ENCODE data around the gene SULT1A3. TPM values are rescaled to one million over a fixed set of nuclear protein-coding genes. Genes with fewer than 3 reads are reported as not detected.
"Not testable (repeated sequence)": the region's sequence is repeated elsewhere in the genome, so short reads cannot be mapped to it uniquely, and the experiment has no call there.

Gene SULT1A3
- total RNA-seq, 1 donor from 2014 or later, result 31.2 TPM

- no peak overlapping the region for H3K4me3 Mint-ChIP-seq
- no peaks in the 10 kb centered on the region for H3K36me3 Mint-ChIP-seq
- no peak overlapping the region for H3K27ac Mint-ChIP-seq
- no peaks in the 10 kb centered on the region for H3K9me3 Mint-ChIP-seq
- peaks cover 4% of the 10 kb centered on the region for H3K27me3 Mint-ChIP-seq (ENCODE audit: low read depth)
- peaks cover 14% of the 10 kb centered on the region for H3K4me1 Mint-ChIP-seq
- TF ChIP-seq CTCF (IDR thresholded peaks at IDR 0.05; ENCODE audit: unreplicated experiment), result no peak
- no peak for DNase-seq (ENCODE audit: low spot score in 2 of 2, unreplicated experiment in 2 of 2)
Measured at GRCh38 chr16:30186444-30186781, 12.6 kb upstream of the SULT1A3 start.

- TF ChIP-seq CTCF (IDR thresholded peaks at IDR 0.05; ENCODE audit: unreplicated experiment), result peak; percentile 52
- Mint-ChIP-seq H3K9me3 (no peaks in the 10 kb centered on the region), H3K27ac (no peak overlapping the region), H3K4me3 (no peak overlapping the region), H3K4me1 (peaks cover 14% of the 10 kb centered on the region), H3K27me3 (ENCODE audit: low read depth) (peaks cover 4% of the 10 kb centered on the region), H3K36me3 (no peaks in the 10 kb centered on the region)
- peak; percentile 42 to 71 for DNase-seq (ENCODE audit: low spot score in 2 of 2, unreplicated experiment in 2 of 2)
Measured at GRCh38 chr16:30186782-30187555, 12.1 kb upstream of the SULT1A3 start.

- Mint-ChIP-seq H3K4me1 (peaks cover 14% of the 10 kb centered on the region), H3K36me3 (no peaks in the 10 kb centered on the region), H3K9me3 (no peaks in the 10 kb centered on the region), H3K4me3 (no peak overlapping the region), H3K27me3 (ENCODE audit: low read depth) (peaks cover 3% of the 10 kb centered on the region), H3K27ac (no peak overlapping the region)
- peak; percentile 1 for TF ChIP-seq CTCF (IDR thresholded peaks at IDR 0.05; ENCODE audit: unreplicated experiment)
- no peak for DNase-seq (ENCODE audit: low spot score in 2 of 2, unreplicated experiment in 2 of 2)
Measured at GRCh38 chr16:30187556-30187865, 11.5 kb upstream of the SULT1A3 start.

- no peaks in the 10 kb centered on the region for H3K9me3 Mint-ChIP-seq
- no peak for DNase-seq (ENCODE audit: low spot score in 2 of 2, unreplicated experiment in 2 of 2)
- peaks cover 14% of the 10 kb centered on the region for H3K4me1 Mint-ChIP-seq
- H3K36me3 Mint-ChIP-seq, result no peaks in the 10 kb centered on the region
- no peak overlapping the region for H3K27ac Mint-ChIP-seq
- TF ChIP-seq CTCF (IDR thresholded peaks at IDR 0.05; ENCODE audit: unreplicated experiment), result no peak
- H3K27me3 Mint-ChIP-seq (ENCODE audit: low read depth), result peaks cover 3% of the 10 kb centered on the region
- no peak overlapping the region for H3K4me3 Mint-ChIP-seq
Measured at GRCh38 chr16:30187971-30188561, 11.0 kb upstream of the SULT1A3 start.

GRCh38 chr16:30191158-30191557, 7.9 kb upstream of the SULT1A3 start:
- not testable (repeated sequence) for H3K9me3 Mint-ChIP-seq; H3K27ac Mint-ChIP-seq; H3K4me3 Mint-ChIP-seq; DNase-seq (ENCODE audit: low spot score in 2 of 2, unreplicated experiment in 2 of 2); H3K27me3 Mint-ChIP-seq (ENCODE audit: low read depth); H3K4me1 Mint-ChIP-seq; H3K36me3 Mint-ChIP-seq

GRCh38 chr16:30193098-30193497, 6.0 kb upstream of the SULT1A3 start:
- not testable (repeated sequence) for H3K27me3 Mint-ChIP-seq (ENCODE audit: low read depth); H3K4me1 Mint-ChIP-seq; DNase-seq (ENCODE audit: low spot score in 2 of 2, unreplicated experiment in 2 of 2); H3K27ac Mint-ChIP-seq; H3K36me3 Mint-ChIP-seq; H3K9me3 Mint-ChIP-seq; H3K4me3 Mint-ChIP-seq

- H3K36me3 Mint-ChIP-seq, result not testable (repeated sequence)
Measured at GRCh38 chr16:30193615-30194014, 5.4 kb upstream of the SULT1A3 start, which contains the start of the genes BOLA2B and SLX1A. Gene BOLA2B, minus strand, starts transcription at chr16:30193666. Its CDS starts 71 bp downstream, at chr16:30193595. Gene SLX1A, plus strand, starts transcription at chr16:30193875. Its CDS starts 210 bp downstream, at chr16:30194085.

GRCh38 chr16:30194172-30194925, 4.7 kb upstream of the SULT1A3 start:
- H3K36me3 Mint-ChIP-seq; H3K4me1 Mint-ChIP-seq; H3K4me3 Mint-ChIP-seq; H3K27ac Mint-ChIP-seq; H3K9me3 Mint-ChIP-seq; H3K27me3 Mint-ChIP-seq (ENCODE audit: low read depth): not testable (repeated sequence)
- DNase-seq (ENCODE audit: low spot score in 2 of 2, unreplicated experiment in 2 of 2), result peak in 1 of 2 experiments; percentile 43

More at GRCh38 chr16:30193615-30194014, 5.4 kb upstream of the SULT1A3 start, which contains the start of the genes BOLA2B and SLX1A:
- H3K4me3 Mint-ChIP-seq; DNase-seq (ENCODE audit: low spot score in 2 of 2, unreplicated experiment in 2 of 2); H3K27me3 Mint-ChIP-seq (ENCODE audit: low read depth); H3K9me3 Mint-ChIP-seq; H3K4me1 Mint-ChIP-seq; H3K27ac Mint-ChIP-seq: not testable (repeated sequence)

GRCh38 chr16:30197001-30197400, 2.1 kb upstream of the SULT1A3 start:
- H3K4me3 Mint-ChIP-seq; H3K27ac Mint-ChIP-seq; H3K27me3 Mint-ChIP-seq (ENCODE audit: low read depth); H3K9me3 Mint-ChIP-seq; H3K36me3 Mint-ChIP-seq; H3K4me1 Mint-ChIP-seq: not testable (repeated sequence)
- peak in 1 of 2 experiments; percentile 14 for DNase-seq (ENCODE audit: low spot score in 2 of 2, unreplicated experiment in 2 of 2)
